Calu3 (cell line): ENCODE measurements around the gene PCNX1. TPM values are rescaled to one million over a fixed set of nuclear protein-coding genes. Genes with fewer than 3 reads are reported as not detected.
"Not testable (repeated sequence)": the region's sequence is repeated elsewhere in the genome, so short reads cannot be mapped to it uniquely, and the experiment has no call there.

Experiments
- BruUV-seq: library from RNA; stranded (reverse); fragments of 400-500 nt; replicated peaks from 2 replicates; lab custom pipeline; 2021; lab: Mats Ljungman, UMichigan
- CTCF ChIA-PET: fragments of 300-600 bp; sonication (Branson Sonifier 250); formaldehyde crosslinking; loops from one replicate; lab custom pipeline; 2022; ENCODE audit warnings: antibody characterized with exemption; lab: Charles Lee
- DNase-seq: peaks from one replicate; pipeline ENCODE4 v3.0.0; 2022
- H3K27ac Mint-ChIP-seq: one replicate; pipeline ENCODE4 v1.8.0; 2022; ENCODE audit warnings: mixed read lengths; ENCODE audit not compliant: unreplicated experiment
- H3K27me3 Mint-ChIP-seq: one replicate; pipeline ENCODE4 v1.8.0; 2022; ENCODE audit warnings: mixed read lengths; ENCODE audit not compliant: unreplicated experiment
- H3K36me3 Mint-ChIP-seq: one replicate; pipeline ENCODE4 v1.8.0; 2022; ENCODE audit warnings: mild to moderate bottlenecking, moderate library complexity, mixed read lengths; ENCODE audit not compliant: insufficient read depth, unreplicated experiment
- H3K4me1 Mint-ChIP-seq: one replicate; pipeline ENCODE4 v1.8.0; 2022; ENCODE audit warnings: mild to moderate bottlenecking, low read depth, mixed read lengths; ENCODE audit not compliant: unreplicated experiment
- H3K4me3 Mint-ChIP-seq: one replicate; pipeline ENCODE4 v1.8.0; 2022; ENCODE audit warnings: mild to moderate bottlenecking, low read depth, moderate library complexity, mixed read lengths; ENCODE audit not compliant: unreplicated experiment
- H3K9me3 Mint-ChIP-seq: one replicate; pipeline ENCODE4 v1.8.0; 2022; ENCODE audit warnings: low read depth, mixed read lengths; ENCODE audit not compliant: unreplicated experiment
- CTCF ChIP-seq: fragments of 200-600 bp; IDR thresholded peaks from one replicate; pipeline ENCODE4 v1.8.0; 2022; ENCODE audit warnings: antibody characterized with exemption; ENCODE audit not compliant: unreplicated experiment
- intact Hi-C: fragments of 100-400 bp; cut with micrococcal nuclease; formaldehyde crosslinking; loops from one replicate; pipeline ENCODE4 v1.10.0; 2022; ENCODE audit not compliant: unreplicated experiment
- total RNA-seq: library from RNA; stranded (reverse); gene quantifications from 2 replicates; pipeline ENCODE4 v1.2.3, GENCODE V29; 2022

The PCNX1 gene
- total RNA-seq, 1 experiment from 2014 or later: 34.1 TPM

GRCh38 chr14:71121711-71122110, 214.5 kb downstream of the PCNX1 start:
- CTCF ChIA-PET: no interaction called here
- no peak overlapping the region for H3K4me3 Mint-ChIP-seq
- no peaks in the 10 kb centered on the region for H3K27me3 Mint-ChIP-seq
- H3K27ac Mint-ChIP-seq: no peak overlapping the region
- H3K36me3 Mint-ChIP-seq: peaks cover 8% of the 10 kb centered on the region
- peaks cover 23% of the 10 kb centered on the region for H3K4me1 Mint-ChIP-seq
- no peak for DNase-seq
- H3K9me3 Mint-ChIP-seq: no peaks in the 10 kb centered on the region
- no TSS peak for BruUV-seq
- intact Hi-C loops: no loop called here
- no peak for TF ChIP-seq CTCF

- intact Hi-C loops: no loop called here
- TF ChIP-seq CTCF: no peak
- CTCF ChIA-PET: interaction anchor here (0.6 to 0.7 kb wide), 2 partner anchors 61 to 1852 kb away, joined by 3 to 5 read pairs; no protein-coding TSS in a partner anchor
- no peak for DNase-seq
- H3K9me3 Mint-ChIP-seq: no peaks in the 10 kb centered on the region
- H3K27ac Mint-ChIP-seq: no peak overlapping the region
- H3K27me3 Mint-ChIP-seq: no peaks in the 10 kb centered on the region
- H3K36me3 Mint-ChIP-seq: peaks cover 8% of the 10 kb centered on the region
- no peak overlapping the region for H3K4me3 Mint-ChIP-seq
- no TSS peak for BruUV-seq
- H3K4me1 Mint-ChIP-seq: peaks cover 10% of the 10 kb centered on the region
Observed at GRCh38 chr14:71122866-71123565, 215.8 kb downstream of the PCNX1 start.

- Mint-ChIP-seq H3K9me3 (no peaks in the 10 kb centered on the region), H3K27me3 (no peaks in the 10 kb centered on the region), H3K27ac (no peak overlapping the region), H3K4me3 (no peak overlapping the region), H3K36me3 (peaks cover 2% of the 10 kb centered on the region), H3K4me1 (peaks cover 4% of the 10 kb centered on the region)
- CTCF ChIA-PET: interaction anchor here (0.7 kb wide), 1 partner anchor 60 kb away, joined by 3 read pairs; no protein-coding TSS in a partner anchor
- intact Hi-C loops: no loop called here
- no peak for TF ChIP-seq CTCF
- no TSS peak for BruUV-seq
- no peak for DNase-seq
Observed at GRCh38 chr14:71123579-71124135, 216.4 kb downstream of the PCNX1 start.

GRCh38 chr14:71129716-71130490, 222.6 kb downstream of the PCNX1 start:
- H3K9me3 Mint-ChIP-seq, DNase-seq, H3K4me1 Mint-ChIP-seq, CTCF ChIA-PET, intact Hi-C loops, H3K4me3 Mint-ChIP-seq, H3K36me3 Mint-ChIP-seq, H3K27ac Mint-ChIP-seq, H3K27me3 Mint-ChIP-seq, BruUV-seq: not testable (repeated sequence)
